Left ventricle myocardium inferior (tissue), 1 donor: ENCODE results near the gene DUOXA1. TPM values are rescaled to one million over a fixed set of nuclear protein-coding genes. Genes with fewer than 3 reads are reported as not detected.

Experiments used
- DNase-seq: peaks from one replicate; pipeline ENCODE4 v3.0.0-alpha.2; 2020
- H3K27ac ChIP-seq: fragments of 200-600 bp; replicated peaks from 2 replicates; pipeline ENCODE4 v1.8.0; 2021
- H3K27me3 ChIP-seq: fragments of 200-600 bp; 2 replicates; pipeline ENCODE4 v1.8.0; 2021; ENCODE audit warnings: low read depth
- H3K36me3 ChIP-seq: fragments of 200-600 bp; 2 replicates; pipeline ENCODE4 v1.8.0; 2021
- H3K4me1 ChIP-seq: fragments of 200-600 bp; 2 replicates; pipeline ENCODE4 v1.8.0; 2021
- H3K4me3 ChIP-seq: fragments of 200-600 bp; 2 replicates; pipeline ENCODE4 v1.8.0; 2021; ENCODE audit warnings: mild to moderate bottlenecking, moderate library complexity
- H3K9me3 ChIP-seq: fragments of 200-600 bp; replicated peaks from 2 replicates; pipeline ENCODE4 v1.8.0; 2021
- intact Hi-C: fragments of 100-400 bp; cut with micrococcal nuclease; formaldehyde crosslinking; loops from one replicate; pipeline ENCODE4 v1.11.0; 2022
- total RNA-seq: library from RNA; stranded (reverse); fragmentation: NEBNext Ultra II Directional; extraction: Animal tissue kit (Norgen Biotek cat#: 25700); gene quantifications from one replicate; pipeline ENCODE4 v1.2.1, GENCODE V29; 2021
- TF ChIP-seq, protein P1 (sequence below): fragments of 200-600 bp; IDR thresholded peaks from 2 replicates; pipeline ENCODE4 v1.8.0; 2021; ENCODE audit warnings: antibody characterized with exemption, mild to moderate bottlenecking, borderline replicate concordance
- donor health status: DM: no; HTN: yes; CAD: no; lungs with severe emphysema.

DUOXA1 gene
- total RNA-seq, 1 donor from 2014 or later: 0.30 TPM

DNA sequence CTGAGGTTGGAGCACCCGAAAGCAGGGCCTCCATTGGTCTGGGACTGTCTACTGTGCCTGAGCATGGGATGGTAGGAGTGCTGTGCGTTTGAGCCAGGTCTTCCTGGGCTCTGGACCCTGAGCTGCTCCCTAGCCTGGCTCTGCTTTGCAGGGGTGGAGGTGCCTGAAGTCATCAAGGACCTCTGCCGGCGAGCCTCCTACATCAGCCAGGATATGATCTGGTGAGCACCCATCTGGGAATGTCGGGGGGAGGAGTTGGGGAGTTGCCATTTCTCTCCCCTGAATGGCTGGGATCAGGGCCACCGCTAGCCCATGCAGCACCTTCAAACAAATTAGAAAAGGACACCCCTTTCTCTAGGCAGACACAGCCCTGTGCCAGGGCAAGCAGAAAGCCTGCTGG, 20.8 kb upstream of the DUOXA1 start:
- intact Hi-C loops: loop anchor here (10.0 kb wide), 1 partner anchor 104 kb away; the partner anchor contains the start of gene SLC28A2
- TF ChIP-seq, protein P1, sequence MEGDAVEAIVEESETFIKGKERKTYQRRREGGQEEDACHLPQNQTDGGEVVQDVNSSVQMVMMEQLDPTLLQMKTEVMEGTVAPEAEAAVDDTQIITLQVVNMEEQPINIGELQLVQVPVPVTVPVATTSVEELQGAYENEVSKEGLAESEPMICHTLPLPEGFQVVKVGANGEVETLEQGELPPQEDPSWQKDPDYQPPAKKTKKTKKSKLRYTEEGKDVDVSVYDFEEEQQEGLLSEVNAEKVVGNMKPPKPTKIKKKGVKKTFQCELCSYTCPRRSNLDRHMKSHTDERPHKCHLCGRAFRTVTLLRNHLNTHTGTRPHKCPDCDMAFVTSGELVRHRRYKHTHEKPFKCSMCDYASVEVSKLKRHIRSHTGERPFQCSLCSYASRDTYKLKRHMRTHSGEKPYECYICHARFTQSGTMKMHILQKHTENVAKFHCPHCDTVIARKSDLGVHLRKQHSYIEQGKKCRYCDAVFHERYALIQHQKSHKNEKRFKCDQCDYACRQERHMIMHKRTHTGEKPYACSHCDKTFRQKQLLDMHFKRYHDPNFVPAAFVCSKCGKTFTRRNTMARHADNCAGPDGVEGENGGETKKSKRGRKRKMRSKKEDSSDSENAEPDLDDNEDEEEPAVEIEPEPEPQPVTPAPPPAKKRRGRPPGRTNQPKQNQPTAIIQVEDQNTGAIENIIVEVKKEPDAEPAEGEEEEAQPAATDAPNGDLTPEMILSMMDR: no peak
- DNase-seq: no peak
- Histone ChIP-seq H3K4me3 (no peak overlapping the region), H3K27me3 (no peaks in the 10 kb centered on the region), H3K4me1 (no peaks in the 10 kb centered on the region), H3K27ac (no peak overlapping the region), H3K36me3 (peaks cover 10% of the 10 kb centered on the region), H3K9me3 (no peaks in the 10 kb centered on the region)

- no peak for DNase-seq
- no peak overlapping the region for H3K27ac ChIP-seq
- H3K4me3 ChIP-seq: no peak overlapping the region
- H3K36me3 ChIP-seq: peaks cover 10% of the 10 kb centered on the region
- H3K4me1 ChIP-seq: no peaks in the 10 kb centered on the region
- H3K27me3 ChIP-seq: no peaks in the 10 kb centered on the region
- TF ChIP-seq, protein P1: no peak
- intact Hi-C loops: no loop called here
- no peaks in the 10 kb centered on the region for H3K9me3 ChIP-seq
These were observed 19.4 kb upstream of the DUOXA1 start for GRCh38 chr15:45149060-45149459.

DNA sequence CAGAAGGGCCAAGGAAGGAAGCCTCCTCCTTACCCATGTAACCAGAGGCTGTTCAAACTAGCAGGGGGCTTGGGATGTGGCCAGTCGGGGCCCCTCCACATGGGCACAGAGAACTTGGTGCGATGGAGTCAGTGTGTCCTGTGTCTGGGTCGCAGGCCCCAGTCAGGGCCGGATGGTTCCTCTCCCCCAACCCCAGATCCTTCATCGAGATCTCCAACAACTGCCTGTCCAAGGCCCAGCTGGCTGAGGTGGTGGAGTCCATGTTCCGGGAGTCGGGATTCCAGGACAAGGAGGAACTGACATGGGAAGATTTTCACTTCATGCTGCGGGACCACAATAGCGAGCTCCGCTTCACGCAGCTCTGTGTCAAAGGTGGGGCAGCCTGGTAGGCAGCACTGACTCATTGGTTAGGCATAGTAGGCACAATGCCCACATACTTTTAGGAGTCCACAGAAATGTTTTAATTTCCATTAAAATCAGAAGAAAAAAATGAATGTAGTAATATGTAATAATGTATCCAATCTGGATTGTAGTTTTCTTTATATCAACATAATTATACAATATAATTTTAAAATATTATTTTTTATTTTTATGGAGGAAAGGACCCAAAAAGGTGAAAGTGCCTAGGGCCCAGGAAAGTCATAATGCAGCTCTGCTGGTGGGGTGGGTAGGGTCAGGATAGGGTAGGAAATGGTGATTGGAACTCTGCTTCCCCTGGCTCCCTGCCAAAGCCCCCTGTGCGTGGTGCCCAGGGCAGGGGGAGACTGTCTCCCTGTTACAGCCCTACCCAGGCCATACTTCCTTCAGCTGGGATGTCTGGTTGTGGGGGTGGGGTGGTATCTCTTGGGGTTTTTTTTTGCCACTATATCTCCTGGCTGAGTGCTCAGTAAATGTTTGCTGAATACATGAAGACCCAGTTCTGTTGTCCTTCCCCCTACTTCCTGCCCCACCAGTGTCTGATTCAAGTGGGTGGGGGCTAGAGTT, 18.7 kb upstream of the DUOXA1 start:
- intact Hi-C loops: no loop called here
- no peak overlapping the region for H3K27ac ChIP-seq

GRCh38 chr15:45147606-45148005, 17.9 kb upstream of the DUOXA1 start:
- H3K36me3 ChIP-seq: peaks cover 10% of the 10 kb centered on the region
- H3K4me1 ChIP-seq: no peaks in the 10 kb centered on the region
- intact Hi-C loops: no loop called here
- no peaks in the 10 kb centered on the region for H3K27me3 ChIP-seq
- H3K9me3 ChIP-seq: no peaks in the 10 kb centered on the region
- TF ChIP-seq, protein P1: no peak
- no peak for DNase-seq
- no peak overlapping the region for H3K27ac ChIP-seq
- no peak overlapping the region for H3K4me3 ChIP-seq

More for the DNA sequence above, 18.7 kb upstream of the DUOXA1 start:
- H3K36me3 ChIP-seq: peaks cover 10% of the 10 kb centered on the region
- H3K4me3 ChIP-seq: no peak overlapping the region
- TF ChIP-seq, protein P1: no peak
- no peaks in the 10 kb centered on the region for H3K4me1 ChIP-seq
- DNase-seq: no peak
- no peaks in the 10 kb centered on the region for H3K9me3 ChIP-seq
- no peaks in the 10 kb centered on the region for H3K27me3 ChIP-seq

GRCh38 chr15:45146405-45146804, 16.7 kb upstream of the DUOXA1 start:
- no peak overlapping the region for H3K4me3 ChIP-seq
- no peaks in the 10 kb centered on the region for H3K27me3 ChIP-seq
- TF ChIP-seq, protein P1: no peak
- H3K27ac ChIP-seq: no peak overlapping the region
- intact Hi-C loops: no loop called here
- H3K9me3 ChIP-seq: no peaks in the 10 kb centered on the region
- peaks cover 3% of the 10 kb centered on the region for H3K36me3 ChIP-seq
- H3K4me1 ChIP-seq: no peaks in the 10 kb centered on the region
- no peak for DNase-seq
